Activated CD8-positive, alpha-beta memory T cell treated with anti-CD3 and anti-CD28 coated beads, Interleukin-2, amount 10 ng/mL, durations not matched to agents 7 days and 5 days (primary cell): ENCODE measurements around the gene TRAPPC3. TPM values are rescaled to one million over a fixed set of nuclear protein-coding genes. Genes with fewer than 3 reads are reported as not detected.

Experiments
- ATAC-seq: fragments of 150-1000 bp; cut with Tn5 transposase; one replicate; pipeline ENCODE4 v1.10.0; 2021; ENCODE audit warnings: moderate library complexity
- CTCF ChIA-PET: fragments of 350-600 bp; sonication (Branson Sonifier 250); formaldehyde crosslinking; loops from one replicate; lab custom pipeline; 2021; ENCODE audit warnings: antibody characterized with exemption; lab: Charles Lee
- DNase-seq: peaks from one replicate; pipeline ENCODE4 v3.0.0-alpha.2; 2020
- H3K27ac Mint-ChIP-seq: one replicate; pipeline ENCODE4 v1.8.0; 2021; ENCODE audit warnings: mild to moderate bottlenecking, mixed read lengths
- H3K27me3 Mint-ChIP-seq: one replicate; pipeline ENCODE4 v1.8.0; 2021; ENCODE audit warnings: mixed read lengths
- H3K36me3 Mint-ChIP-seq: one replicate; pipeline ENCODE4 v1.8.0; 2021; ENCODE audit warnings: mild to moderate bottlenecking, mixed read lengths
- H3K4me1 Mint-ChIP-seq: one replicate; pipeline ENCODE4 v1.8.0; 2021; ENCODE audit warnings: mixed read lengths
- H3K4me3 Mint-ChIP-seq: one replicate; pipeline ENCODE4 v1.8.0; 2021; ENCODE audit warnings: mild to moderate bottlenecking, moderate library complexity, mixed read lengths
- H3K9me3 Mint-ChIP-seq: one replicate; pipeline ENCODE4 v1.8.0; 2022; ENCODE audit warnings: low read depth, mixed read lengths
- total RNA-seq, 2 experiments: library from RNA; stranded (reverse); gene quantifications; one replicate each; pipeline ENCODE4 v1.2.3, GENCODE V29; 2021

Gene TRAPPC3
- total RNA-seq, 2 experiments from 2014 or later, result 56.5 to 68.3 TPM

- Mint-ChIP-seq H3K9me3 (no peaks in the 10 kb centered on the region), H3K27me3 (peaks cover 9% of the 10 kb centered on the region), H3K36me3 (peaks cover 19% of the 10 kb centered on the region), H3K4me3 (peak within 1 kb of the TSS; percentile 90), H3K27ac (peak within 1 kb of the TSS; percentile 87), H3K4me1 (peaks cover 18% of the 10 kb centered on the region)
- ATAC-seq (peak; percentile 87), DNase-seq (peak; percentile 94)
- CTCF ChIA-PET, result interaction anchor here (0.7 to 2.1 kb wide), 5 partner anchors 11 to 189 kb away, joined by 3 to 5 read pairs (median 3); partner anchors contain the start of gene TRAPPC3
Observed at GRCh38 chr1:36088577-36089392, 60.5 kb downstream of the TRAPPC3 start, which contains the start of gene ADPRS. ADPRS (plus strand) TSS chr1:36088892; CDS start chr1:36088905, 13 bp downstream.

GRCh38 chr1:36088265-36088576 lies 61.1 kb downstream of the TRAPPC3 start:
- Mint-ChIP-seq H3K27ac (peak overlapping the region; percentile 87), H3K4me3 (peak overlapping the region; percentile 90), H3K36me3 (peaks cover 15% of the 10 kb centered on the region), H3K9me3 (no peaks in the 10 kb centered on the region), H3K4me1 (peaks cover 18% of the 10 kb centered on the region), H3K27me3 (peaks cover 14% of the 10 kb centered on the region)
- CTCF ChIA-PET, result no interaction called here
- ATAC-seq, result no peak
- no peak for DNase-seq

DNA sequence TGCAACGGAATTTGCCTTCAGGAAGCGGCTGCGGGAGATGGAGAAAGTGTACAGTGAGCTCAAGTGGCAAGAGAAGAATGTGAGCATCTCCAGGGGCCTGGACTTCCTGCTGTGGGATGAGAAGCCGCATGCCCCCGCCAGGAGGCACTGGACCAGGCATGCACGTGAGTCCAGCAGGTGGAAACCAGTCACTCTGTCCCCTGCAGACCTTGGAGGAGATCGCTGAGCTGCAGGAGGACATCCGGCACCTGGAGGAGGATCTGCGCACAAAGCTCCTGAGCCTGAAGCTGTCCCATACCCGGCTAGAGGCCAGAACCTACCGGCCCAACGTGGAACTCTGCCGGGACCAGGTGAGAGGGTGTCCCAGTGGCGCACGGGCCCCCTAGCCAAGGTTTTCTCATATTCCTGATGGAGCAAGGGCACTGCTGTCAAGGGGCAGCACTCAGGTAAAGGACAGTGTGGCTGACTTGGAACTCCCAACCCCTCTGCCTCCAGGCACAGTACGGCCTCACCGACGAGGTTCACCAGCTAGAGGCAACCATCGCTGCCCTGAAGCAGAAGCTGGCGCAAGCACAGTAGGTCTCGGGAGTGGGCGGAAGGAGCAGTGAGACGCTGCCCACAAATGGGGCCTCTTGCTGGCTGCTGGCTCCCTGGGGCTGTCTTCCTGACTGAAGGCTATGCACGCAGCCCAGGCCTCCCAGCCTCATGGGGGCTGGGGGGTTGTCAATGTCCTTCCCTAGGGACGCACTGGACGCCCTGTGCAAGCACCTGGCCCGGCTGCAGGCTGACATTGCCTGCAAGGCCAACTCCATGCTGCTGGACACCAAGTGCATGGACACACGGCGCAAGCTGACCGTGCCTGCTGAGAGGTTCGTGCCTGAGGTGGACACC lies 61.8 kb downstream of the TRAPPC3 start:
- peaks cover 18% of the 10 kb centered on the region for H3K4me1 Mint-ChIP-seq
- DNase-seq, result no peak
- peaks cover 13% of the 10 kb centered on the region for H3K36me3 Mint-ChIP-seq
- H3K27me3 Mint-ChIP-seq, result peaks cover 18% of the 10 kb centered on the region
- CTCF ChIA-PET, result interaction anchor here (0.5 to 3.2 kb wide), 2 partner anchors 205 to 231 kb away, joined by 3 to 10 read pairs; partner anchors contain the start of gene AGO1
- no peak overlapping the region for H3K4me3 Mint-ChIP-seq
- H3K27ac Mint-ChIP-seq, result peak overlapping the region; percentile 38
- no peak for ATAC-seq
- no peaks in the 10 kb centered on the region for H3K9me3 Mint-ChIP-seq

Other genes with a start within 250 kb of the TRAPPC3 start
- gene AGO3, start 218.4 kb downstream of the TRAPPC3 start, total RNA-seq, result 10 to 100 TPM; 26.2 to 33.1 TPM
- gene TEKT2, start 65.4 kb downstream of the TRAPPC3 start, total RNA-seq, result not detected
- 10 to 100 TPM; 35.4 to 36.9 TPM for gene ADPRS, start 60.6 kb downstream of the TRAPPC3 start, total RNA-seq
- not detected for gene COL8A2, start 24.3 kb downstream of the TRAPPC3 start, total RNA-seq
- 100 to 1,000 TPM; 238 to 252 TPM for gene MAP7D1, start 6.7 kb upstream of the TRAPPC3 start, total RNA-seq
- 100 to 1,000 TPM; 129 to 166 TPM for gene THRAP3, start 75.0 kb upstream of the TRAPPC3 start, total RNA-seq
- 10 to 100 TPM in 1 of 2 experiments, 1 to 10 TPM in 1; 5.5 to 11.0 TPM for gene SH3D21, start 156.9 kb upstream of the TRAPPC3 start, total RNA-seq
- 10 to 100 TPM; 16.4 to 23.9 TPM for gene EVA1B, start 174.2 kb upstream of the TRAPPC3 start, total RNA-seq
- gene STK40, start 236.4 kb upstream of the TRAPPC3 start, total RNA-seq, result 10 to 100 TPM; 67.0 to 73.2 TPM
- 10 to 100 TPM; 48.9 to 63.8 TPM for gene LSM10, start 248.4 kb upstream of the TRAPPC3 start, total RNA-seq